GM21360 (cell line): ENCODE measurements around the gene GADD45G.

ENCODE experiments used
- ATAC-seq: cut with Tn5 transposase; IDR thresholded peaks from one replicate; pipeline ENCODE4 v1.9.1; 2021; ENCODE audit warnings: mild to moderate bottlenecking, moderate library complexity; ENCODE audit not compliant: unreplicated experiment

The GADD45G gene, protein sequence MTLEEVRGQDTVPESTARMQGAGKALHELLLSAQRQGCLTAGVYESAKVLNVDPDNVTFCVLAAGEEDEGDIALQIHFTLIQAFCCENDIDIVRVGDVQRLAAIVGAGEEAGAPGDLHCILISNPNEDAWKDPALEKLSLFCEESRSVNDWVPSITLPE

DNA sequence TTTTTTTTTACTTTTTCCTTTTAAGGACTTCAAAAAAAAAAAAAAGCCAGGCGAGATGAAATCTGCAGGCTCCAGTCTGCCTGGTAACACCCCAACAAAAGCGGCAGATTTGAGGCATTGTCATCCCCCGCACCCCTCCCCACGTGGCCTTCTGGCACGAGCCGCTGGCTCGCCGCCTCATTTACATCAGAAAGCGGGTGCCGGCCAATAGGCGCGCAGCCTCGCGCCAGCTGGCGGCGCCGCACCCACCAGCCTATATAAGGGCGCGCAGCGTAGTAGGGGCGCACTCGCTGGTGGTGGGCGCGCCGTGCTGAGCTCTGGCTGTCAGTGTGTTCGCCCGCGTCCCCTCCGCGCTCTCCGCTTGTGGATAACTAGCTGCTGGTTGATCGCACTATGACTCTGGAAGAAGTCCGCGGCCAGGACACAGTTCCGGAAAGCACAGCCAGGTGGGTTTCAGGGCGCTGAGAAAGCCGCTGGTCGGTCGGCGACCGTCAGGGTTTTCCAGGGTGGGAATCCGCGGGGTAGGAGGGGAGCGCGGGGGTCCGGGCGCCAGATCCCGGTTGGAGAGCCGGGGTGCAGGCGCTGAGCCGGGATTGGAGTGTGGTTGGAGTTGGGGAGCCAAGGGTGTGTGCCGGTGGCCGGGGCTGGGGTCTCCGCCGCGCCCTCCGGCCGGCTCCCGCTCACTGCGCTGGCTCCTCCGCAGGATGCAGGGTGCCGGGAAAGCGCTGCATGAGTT lies at the start of gene GADD45G:
GADD45G (plus strand) TSS at position 284 of the 736 bp plus-strand sequence; CDS start at position 394, 110 bp downstream.
- ATAC-seq = peak; percentile 64

DNA sequence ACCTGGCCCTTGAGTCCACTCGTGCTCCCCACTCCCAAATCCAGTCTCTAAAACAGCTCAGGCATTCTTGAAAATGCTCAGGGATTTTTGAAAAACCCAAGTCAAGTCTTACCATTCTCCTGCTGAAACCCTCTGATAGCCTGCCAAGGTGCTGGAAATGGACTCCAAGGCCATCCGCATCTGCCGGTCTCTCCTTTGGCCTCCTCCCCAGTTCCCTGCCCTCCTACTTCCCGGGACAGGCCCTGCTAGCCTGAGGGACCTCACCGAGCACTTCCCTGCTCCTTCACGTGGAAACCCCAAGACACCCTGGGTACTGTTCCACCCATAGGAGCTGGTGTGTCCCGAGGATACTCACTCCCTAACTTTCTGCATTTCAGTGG lies 49.8 kb upstream of the GADD45G start:
- ATAC-seq = no peak

DNA sequence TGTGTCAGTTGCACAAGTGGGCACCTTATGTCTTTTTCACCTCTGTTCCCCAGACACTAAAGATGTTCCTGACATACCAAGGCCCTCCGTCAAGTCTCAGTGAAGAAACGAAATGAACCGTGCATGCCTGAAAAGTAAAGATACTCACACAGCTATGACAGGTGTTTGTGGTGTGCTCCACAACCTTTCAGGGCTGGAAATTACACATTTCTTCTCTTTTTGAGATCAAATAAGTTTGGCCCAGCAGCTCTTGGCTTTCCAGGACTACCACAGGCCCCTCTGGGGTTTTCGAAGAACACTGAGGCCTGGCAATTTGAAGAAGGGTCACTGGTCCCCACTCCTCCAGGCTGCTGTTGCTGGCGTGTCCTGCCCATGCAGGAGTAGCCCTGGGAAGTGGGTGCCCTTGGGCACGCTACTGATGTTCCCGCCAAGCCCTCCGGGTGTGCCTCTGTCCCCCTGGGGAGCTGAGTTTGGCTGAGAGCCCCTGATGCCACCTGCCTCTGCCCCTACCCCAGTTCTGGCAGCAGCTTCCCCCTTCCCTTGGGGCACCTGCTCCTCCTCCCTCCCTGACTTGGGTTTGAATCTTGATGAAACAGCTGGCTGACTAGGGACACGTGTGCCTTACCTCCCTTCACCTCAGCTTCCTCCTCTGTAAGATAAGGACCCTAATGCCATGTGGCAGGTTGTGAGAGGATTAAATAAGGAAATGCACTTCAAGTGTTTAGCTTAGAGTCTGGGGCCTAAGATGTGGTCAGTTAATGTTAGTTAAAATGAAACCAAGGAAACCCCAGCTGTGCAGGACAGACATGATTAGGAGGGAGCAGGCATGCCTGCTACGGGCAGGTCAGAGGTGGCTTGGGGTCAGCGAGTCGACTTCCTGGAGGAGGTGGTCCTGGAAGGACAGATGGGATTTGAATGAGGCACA lies 49.1 kb upstream of the GADD45G start:
- ATAC-seq = no peak

- ATAC-seq = no peak
Measured at GRCh38 chr9:89558196-89558899, 46.5 kb upstream of the GADD45G start.

DNA sequence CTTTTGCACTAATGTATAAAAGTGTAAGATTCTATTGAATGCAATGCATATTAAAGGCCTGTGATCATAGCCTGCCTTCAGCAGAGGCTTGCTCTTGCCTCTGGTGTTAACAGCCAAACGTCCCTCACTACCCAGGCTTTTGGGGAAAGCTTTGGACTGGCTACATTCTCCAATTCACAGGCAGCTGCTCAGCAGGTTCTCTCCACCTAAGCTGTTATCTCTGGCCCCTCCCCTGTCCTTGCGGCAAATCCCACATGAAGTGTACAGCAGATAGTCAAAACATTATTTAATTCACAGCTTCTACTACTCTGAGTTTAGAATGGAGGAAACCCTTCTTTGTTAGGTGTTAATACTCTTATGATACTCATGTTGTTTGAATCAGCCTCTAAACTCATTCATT lies 45.9 kb upstream of the GADD45G start:
- no peak for ATAC-seq

GRCh38 chr9:89562186-89562814 lies 42.5 kb upstream of the GADD45G start:
- ATAC-seq = no peak

DNA sequence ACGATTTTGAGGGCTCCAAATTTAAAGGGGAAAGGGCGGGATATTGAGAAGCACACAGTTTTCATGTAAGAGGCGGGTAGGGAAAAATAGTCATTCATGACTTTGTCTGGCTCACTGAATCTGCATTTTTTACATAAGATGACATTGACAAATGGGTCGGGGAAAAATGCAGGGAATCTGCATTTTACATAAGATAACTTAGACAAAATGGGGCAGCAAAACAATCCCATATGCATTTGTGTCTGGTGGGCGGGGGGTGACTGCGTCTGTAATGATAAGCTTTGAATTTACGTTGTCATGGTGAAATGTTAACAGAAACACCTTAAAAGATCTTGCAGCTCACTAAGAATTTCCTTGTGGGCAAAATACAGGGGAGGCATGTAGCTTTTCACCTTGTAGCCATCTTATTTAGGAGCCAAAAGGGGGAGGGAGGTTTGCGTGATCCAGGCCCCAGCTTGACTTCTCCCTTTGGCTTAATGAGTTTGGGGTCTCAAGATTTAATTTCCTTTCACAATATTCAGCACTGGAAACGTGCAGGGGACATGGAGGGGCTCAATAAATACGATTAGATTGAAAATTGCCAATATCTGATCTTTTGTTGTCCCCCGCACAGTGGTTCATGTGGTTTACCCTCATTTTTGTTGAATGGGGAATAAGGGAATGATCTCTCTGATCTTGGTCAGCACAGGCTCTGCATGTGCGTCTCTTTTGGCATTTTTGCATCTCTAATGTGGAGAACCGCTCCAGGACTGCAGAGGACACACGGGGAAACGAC lies 41.1 kb upstream of the GADD45G start:
- ATAC-seq = no peak

GRCh38 chr9:89564346-89564878 lies 40.4 kb upstream of the GADD45G start:
- ATAC-seq = peak; percentile 72

- no peak for ATAC-seq
Measured at GRCh38 chr9:89567649-89568048, 37.2 kb upstream of the GADD45G start.

DNA sequence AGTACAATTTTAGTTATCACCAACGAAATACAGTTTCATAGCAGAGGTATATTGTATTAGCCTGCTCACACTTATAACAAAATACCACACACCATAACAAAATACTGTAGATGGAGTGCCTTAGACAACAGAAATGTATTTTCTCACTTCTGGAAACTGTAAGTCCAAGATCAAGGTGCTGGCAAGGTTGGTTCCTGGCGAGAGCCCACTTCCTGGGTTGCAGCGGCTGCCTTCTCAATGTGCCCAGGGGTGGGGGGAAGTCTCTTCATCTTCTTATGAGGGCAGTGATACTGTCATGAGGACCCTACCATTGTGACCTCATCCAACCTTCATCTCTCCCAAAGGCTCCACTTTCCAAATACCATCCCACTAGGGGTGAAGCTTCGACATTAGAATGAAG lies 30.5 kb upstream of the GADD45G start:
- no peak for ATAC-seq

DNA sequence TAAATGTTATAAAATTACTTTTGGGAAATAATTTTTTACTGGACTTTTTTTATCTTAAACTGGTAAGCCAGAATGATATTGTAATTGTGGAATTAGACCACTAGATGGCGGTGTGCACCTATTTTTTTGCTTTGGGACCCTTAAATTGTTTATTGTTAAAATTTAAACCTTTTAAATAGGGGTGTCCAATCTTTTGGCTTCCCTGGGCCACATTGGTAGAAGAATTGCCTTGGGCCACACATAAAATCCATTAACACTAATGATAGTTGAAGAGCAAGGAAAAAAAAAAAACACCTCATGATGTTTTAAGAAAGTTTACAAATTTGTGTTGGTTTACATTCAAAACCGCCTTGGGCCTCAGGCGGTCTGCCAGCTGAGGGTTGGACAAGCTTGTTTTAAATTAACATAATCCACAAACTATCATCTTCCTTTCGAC lies 28.4 kb upstream of the GADD45G start:
- no peak for ATAC-seq

GRCh38 chr9:89577363-89577762 lies 27.4 kb upstream of the GADD45G start:
- no peak for ATAC-seq

DNA sequence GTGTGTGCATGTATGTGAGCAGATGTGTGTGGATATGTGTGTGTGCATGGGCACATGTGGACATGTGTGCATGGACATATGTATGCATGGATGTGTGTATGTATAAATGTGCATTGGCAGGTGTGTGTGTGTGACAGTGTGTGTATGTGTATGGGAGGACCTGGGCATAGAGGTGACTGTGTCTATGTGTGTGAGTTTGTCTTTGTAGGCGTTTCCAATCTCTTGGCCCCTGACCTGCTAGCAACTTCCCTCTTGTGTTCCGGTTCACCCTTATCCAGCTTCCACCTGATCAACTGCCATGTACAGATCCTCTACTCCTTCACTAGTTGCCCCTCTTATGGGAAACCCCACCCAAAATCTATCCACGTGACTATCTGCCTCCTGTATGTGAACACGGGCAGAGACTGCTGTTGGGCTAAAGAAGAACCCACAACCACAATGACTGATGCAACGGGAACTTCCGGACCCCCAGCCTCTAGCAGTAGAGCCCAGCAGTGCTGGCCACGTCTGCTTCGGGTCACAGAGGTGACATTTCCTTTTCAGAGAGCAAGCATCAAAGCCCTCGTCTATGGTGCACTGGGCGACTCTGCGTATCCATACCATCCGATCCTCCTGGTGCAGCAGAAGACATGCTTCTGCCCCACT lies 24.9 kb upstream of the GADD45G start:
- ATAC-seq = no peak

- ATAC-seq = no peak
Measured at GRCh38 chr9:89586311-89586710, 18.5 kb upstream of the GADD45G start.

GRCh38 chr9:89588271-89588879 lies 16.4 kb upstream of the GADD45G start:
- no peak for ATAC-seq

DNA sequence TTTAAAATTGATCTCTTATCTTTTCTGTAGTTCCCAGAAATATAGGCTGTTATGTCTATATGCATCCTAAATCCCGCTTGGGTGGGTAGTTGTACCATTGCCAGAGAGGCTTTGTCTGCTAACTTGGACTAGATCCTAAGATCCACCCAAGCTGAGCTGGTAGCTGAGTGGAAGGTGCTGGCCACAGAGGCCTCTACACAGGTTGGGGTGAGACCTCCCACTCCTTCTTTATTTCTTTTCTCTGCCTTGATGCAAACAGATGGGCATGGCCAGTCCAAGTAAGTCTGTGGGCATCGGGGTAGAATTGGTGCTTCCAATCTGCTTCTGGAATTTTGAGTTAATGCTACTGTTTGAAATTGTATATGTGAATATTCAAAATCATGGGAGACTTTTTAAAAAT lies 14.4 kb upstream of the GADD45G start:
- ATAC-seq = no peak

DNA sequence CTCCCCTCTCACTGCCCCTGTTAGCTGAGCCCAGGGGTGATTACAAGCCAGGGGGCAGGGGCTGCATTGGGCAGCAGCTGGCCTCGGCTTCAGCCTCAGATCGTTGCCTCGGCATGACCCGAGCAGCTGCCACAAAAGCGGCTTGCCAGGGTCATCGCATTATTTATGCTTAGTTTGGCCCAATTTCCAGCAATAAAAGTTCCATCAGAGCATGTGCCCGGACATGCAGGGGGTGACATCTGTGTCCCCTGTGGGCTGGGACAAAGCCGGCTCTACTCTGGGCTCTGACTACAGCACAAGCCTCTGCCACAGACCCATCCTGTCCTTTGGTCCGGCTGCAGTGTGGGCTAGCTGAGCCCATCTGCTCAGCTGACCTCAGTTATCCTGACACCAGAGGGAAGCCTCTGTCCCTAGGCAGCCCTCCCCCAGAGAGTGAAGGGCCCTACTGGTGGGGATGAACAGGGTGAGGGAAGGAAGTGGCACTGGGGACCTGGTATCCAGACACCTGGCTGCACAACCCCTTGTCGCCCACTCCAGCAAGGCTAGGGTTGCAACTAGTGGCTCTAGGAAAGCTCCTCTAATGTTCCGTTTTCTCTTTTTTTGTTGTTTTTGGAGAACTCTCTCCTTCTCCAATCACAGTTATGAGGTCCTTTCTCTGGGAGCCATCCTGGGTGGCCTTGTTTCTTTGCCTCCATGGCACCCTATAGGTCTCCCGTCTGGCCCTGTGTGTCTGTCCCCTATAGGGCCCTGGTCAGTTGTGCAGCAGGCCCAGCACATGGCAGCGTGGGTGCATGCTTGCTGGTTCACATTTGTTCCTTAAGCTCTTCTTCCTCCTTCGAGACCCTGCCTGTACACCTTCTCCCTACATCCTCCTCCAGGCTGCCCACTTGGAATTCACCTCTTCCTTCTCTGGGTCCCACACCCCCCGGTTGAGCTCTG lies 13.3 kb upstream of the GADD45G start:
- ATAC-seq = no peak
